ENCODE measurements around the gene NXPH3. TPM values are rescaled to one million over a fixed set of nuclear protein-coding genes. Genes with fewer than 3 reads are reported as not detected.
A peak's percentile ranks its signal among the peaks of the same experiment; 100 is the strongest.

Gene NXPH3
- total RNA-seq, 2 donors from 2014 or later, result not detected

DNA sequence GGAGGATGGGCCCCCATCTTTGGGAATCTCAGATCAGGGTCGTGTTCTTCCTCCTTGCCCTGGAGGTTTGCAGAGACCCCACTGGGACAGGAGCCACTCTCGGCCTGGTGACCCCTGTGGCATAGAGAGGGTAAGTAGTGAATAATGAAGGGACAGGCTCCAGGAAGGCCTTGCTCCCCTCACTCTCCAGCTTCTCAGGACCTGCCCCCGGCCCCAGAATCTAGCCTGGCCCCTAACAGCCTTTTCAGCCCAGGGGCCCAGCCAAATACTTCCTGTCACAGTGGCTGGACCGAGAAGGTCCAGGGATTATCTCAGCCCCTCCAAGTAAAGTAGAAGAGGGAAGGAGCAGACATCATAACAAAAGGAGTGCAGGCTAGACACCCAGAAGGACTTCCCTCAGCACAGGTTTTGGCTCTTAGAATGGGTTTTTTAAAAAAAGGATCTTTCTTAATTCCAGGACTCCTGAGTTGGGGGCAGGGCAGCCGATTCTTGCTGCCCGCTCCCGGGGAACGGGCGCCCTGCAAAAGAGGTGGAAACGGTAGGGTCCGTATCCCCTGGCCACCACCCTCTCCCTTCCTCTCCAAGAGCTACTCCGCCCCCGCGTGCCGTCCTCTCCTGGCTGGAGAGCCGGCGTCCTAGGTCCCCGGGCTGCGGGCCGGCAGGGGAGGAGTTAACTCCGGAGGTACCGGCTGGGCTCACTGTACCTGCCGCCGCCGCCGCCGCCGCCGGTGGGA lies 559 bp upstream of the NXPH3 start:
- no peaks in the 10 kb centered on the region for H3K36me3 Mint-ChIP-seq (ENCODE audit: low read depth)
- H3K4me1 Mint-ChIP-seq, result peaks cover 19% of the 10 kb centered on the region
- no peak for DNase-seq
- H3K4me3 Mint-ChIP-seq, result peak overlapping the region; percentile 86
- peaks cover 53% of the 10 kb centered on the region for H3K27me3 Mint-ChIP-seq
- no peak overlapping the region for H3K27ac Mint-ChIP-seq
- H3K9me3 ChIP-seq (ENCODE audit: control insufficient read depth, low read length, poor library complexity, severe bottlenecking), result no peaks in the 10 kb centered on the region
- no peak for ATAC-seq

DNA sequence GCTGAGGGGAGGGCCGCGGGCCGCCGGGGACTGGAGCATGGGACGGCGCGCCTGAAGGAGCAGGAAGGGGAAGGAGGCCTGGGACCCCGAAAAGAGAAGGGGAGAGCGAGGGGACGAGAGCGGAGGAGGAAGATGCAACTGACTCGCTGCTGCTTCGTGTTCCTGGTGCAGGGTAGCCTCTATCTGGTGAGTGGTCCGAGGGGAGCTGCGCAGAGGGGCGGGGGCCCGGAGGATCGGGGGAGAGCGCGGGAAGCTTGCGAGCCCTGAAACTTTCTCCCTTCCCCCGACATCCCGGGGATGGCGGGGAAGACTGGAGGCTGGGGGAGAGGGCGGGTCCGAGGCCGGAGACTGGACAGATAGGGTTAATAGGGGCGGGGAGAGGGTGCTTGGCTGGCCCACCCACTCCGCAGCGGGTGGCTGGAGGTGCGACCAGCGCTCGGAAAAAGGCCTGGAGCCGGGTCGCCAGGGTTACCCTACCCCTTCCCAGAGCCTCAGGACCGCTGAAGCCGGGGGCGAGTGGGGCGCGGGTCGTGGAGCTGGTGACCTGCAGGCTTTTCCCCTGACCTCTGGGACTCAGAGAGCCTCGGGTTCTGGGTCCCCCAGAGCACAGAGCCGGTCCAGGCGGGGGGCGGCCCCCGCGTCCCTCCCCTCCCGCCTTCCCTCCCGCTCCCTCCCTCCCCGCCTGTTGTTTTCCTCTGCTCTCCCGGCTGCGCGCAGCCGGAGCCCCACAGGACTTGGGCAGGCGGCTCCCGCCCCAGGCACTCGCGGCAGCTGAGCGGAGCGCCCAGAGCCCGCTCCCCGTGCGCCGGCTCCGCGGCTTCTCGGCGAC lies 631 bp downstream of the NXPH3 start:
- Mint-ChIP-seq H3K4me1 (peaks cover 13% of the 10 kb centered on the region), H3K27me3 (peaks cover 51% of the 10 kb centered on the region), H3K4me3 (peak overlapping the region; percentile 86), H3K36me3 (ENCODE audit: low read depth) (no peaks in the 10 kb centered on the region), H3K27ac (no peak overlapping the region)
- DNase-seq (no peak), ATAC-seq (no peak)
- no peaks in the 10 kb centered on the region for H3K9me3 ChIP-seq (ENCODE audit: control insufficient read depth, low read length, poor library complexity, severe bottlenecking)

DNA sequence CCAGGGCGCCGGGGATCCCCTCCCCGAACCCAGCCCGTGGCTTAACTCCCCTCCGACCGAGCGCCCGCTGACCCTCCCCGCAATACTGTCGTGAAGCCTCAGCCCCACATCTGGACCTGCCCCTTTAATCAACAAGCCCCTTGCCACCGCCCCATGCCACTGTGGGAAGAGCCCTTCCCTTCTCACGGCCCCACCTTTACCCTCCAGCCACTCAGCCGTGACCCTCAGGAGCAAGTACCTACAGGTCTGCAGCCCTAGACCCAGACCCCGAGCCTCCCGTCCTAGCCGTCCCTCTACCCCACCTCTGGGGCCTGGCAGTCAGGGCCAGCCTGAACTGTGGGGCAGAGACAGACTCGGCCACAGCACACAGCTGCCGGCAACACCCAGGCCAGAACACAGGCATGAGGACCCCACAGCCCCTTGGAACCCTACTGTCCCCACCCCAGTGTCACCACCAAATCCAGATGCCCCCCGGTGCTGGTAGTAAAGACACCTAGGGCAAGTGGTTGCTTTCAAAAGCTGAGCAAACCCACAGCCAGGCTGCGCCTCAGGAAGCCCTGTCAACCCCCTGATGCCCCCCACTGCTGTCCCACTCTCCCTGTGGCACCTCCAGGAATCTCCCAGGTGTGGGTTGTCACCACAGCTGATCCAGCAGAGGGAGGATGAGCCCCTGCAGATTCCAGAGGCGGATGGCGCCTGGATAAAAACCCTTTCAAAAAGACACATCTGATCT lies 1.4 kb downstream of the NXPH3 start:
- DNase-seq, result no peak
- Mint-ChIP-seq H3K4me3 (peak overlapping the region; percentile 71), H3K27me3 (peaks cover 43% of the 10 kb centered on the region), H3K4me1 (peaks cover 9% of the 10 kb centered on the region), H3K27ac (no peak overlapping the region), H3K36me3 (ENCODE audit: low read depth) (no peaks in the 10 kb centered on the region)
- no peaks in the 10 kb centered on the region for H3K9me3 ChIP-seq (ENCODE audit: control insufficient read depth, low read length, poor library complexity, severe bottlenecking)
- no peak for ATAC-seq

DNA sequence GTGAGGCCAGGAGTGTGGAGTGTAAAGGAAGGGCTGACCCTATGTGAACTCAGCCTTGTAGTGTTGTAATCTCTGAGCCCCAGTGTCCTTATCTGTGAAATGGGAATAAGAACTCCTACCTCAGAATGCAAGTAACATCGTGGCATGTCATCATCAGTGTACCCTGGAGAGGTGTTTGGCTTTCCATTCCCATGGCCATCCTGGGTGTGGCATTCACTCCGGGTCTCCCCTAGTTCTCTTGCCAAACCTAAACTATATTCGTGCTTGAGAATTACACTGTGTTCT lies 1.9 kb downstream of the NXPH3 start:
- Mint-ChIP-seq H3K4me3 (peak overlapping the region; percentile 71), H3K36me3 (ENCODE audit: low read depth) (no peaks in the 10 kb centered on the region), H3K27ac (no peak overlapping the region), H3K4me1 (peaks cover 9% of the 10 kb centered on the region), H3K27me3 (peaks cover 42% of the 10 kb centered on the region)
- no peak for ATAC-seq
- no peak for DNase-seq
- no peaks in the 10 kb centered on the region for H3K9me3 ChIP-seq (ENCODE audit: control insufficient read depth, low read length, poor library complexity, severe bottlenecking)

DNA sequence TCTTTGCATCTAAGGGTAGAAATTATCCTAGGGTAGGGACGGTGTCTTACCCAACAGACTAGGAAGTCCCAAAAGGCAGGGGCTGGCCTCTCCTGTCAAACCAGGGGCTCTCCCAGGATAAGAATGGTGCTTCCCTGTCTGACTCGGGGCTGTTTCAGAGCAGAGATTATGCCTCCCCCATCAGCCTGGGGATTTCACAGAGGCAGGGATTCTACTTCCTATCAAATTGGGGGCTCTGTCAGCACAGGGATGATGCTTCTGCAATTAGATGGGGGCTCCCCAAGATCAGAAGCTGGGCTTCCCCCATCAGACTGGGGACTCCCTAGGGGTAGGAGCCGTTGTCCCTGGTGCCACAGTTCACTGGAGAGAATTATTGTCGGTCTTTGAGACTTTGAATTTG lies 2.3 kb downstream of the NXPH3 start:
- H3K4me3 Mint-ChIP-seq, result no peak overlapping the region

DNA sequence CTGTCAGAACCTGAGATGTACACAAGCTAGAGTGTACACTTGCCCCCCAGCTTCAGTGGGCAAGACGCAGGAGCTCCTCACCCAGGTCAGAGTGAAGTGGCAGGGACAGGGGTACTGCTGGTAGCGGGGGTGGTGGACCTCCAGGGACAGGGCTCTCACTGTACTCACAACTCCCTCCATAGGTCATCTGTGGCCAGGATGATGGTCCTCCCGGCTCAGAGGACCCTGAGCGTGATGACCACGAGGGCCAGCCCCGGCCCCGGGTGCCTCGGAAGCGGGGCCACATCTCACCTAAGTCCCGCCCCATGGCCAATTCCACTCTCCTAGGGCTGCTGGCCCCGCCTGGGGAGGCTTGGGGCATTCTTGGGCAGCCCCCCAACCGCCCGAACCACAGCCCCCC lies 2.7 kb downstream of the NXPH3 start:
- Mint-ChIP-seq H3K27ac (no peak overlapping the region), H3K4me3 (no peak overlapping the region), H3K36me3 (ENCODE audit: low read depth) (no peaks in the 10 kb centered on the region), H3K4me1 (peaks cover 9% of the 10 kb centered on the region), H3K27me3 (peaks cover 37% of the 10 kb centered on the region)
- H3K9me3 ChIP-seq (ENCODE audit: control insufficient read depth, low read length, poor library complexity, severe bottlenecking), result no peaks in the 10 kb centered on the region
- DNase-seq (no peak), ATAC-seq (no peak)

More for the DNA sequence above, 2.3 kb downstream of the NXPH3 start:
- no peaks in the 10 kb centered on the region for H3K9me3 ChIP-seq (ENCODE audit: control insufficient read depth, low read length, poor library complexity, severe bottlenecking)
- Mint-ChIP-seq H3K27me3 (peaks cover 41% of the 10 kb centered on the region), H3K4me1 (peaks cover 9% of the 10 kb centered on the region), H3K27ac (no peak overlapping the region), H3K36me3 (ENCODE audit: low read depth) (no peaks in the 10 kb centered on the region)
- DNase-seq (no peak), ATAC-seq (no peak)

DNA sequence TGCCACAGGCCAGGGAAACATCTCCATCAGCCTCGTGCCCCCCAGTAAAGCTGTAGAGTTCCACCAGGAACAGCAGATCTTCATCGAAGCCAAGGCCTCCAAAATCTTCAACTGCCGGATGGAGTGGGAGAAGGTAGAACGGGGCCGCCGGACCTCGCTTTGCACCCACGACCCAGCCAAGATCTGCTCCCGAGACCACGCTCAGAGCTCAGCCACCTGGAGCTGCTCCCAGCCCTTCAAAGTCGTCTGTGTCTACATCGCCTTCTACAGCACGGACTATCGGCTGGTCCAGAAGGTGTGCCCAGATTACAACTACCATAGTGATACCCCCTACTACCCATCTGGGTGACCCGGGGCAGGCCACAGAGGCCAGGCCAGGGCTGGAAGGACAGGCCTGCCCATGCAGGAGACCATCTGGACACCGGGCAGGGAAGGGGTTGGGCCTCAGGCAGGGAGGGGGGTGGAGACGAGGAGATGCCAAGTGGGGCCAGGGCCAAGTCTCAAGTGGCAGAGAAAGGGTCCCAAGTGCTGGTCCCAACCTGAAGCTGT lies 3.4 kb downstream of the NXPH3 start:
- H3K36me3 Mint-ChIP-seq (ENCODE audit: low read depth), result no peaks in the 10 kb centered on the region
- peaks cover 30% of the 10 kb centered on the region for H3K27me3 Mint-ChIP-seq
- no peak overlapping the region for H3K4me3 Mint-ChIP-seq
- H3K9me3 ChIP-seq (ENCODE audit: control insufficient read depth, low read length, poor library complexity, severe bottlenecking), result no peaks in the 10 kb centered on the region
- H3K27ac Mint-ChIP-seq, result no peak overlapping the region
- peaks cover 9% of the 10 kb centered on the region for H3K4me1 Mint-ChIP-seq
- no peak for ATAC-seq
- no peak for DNase-seq

DNA sequence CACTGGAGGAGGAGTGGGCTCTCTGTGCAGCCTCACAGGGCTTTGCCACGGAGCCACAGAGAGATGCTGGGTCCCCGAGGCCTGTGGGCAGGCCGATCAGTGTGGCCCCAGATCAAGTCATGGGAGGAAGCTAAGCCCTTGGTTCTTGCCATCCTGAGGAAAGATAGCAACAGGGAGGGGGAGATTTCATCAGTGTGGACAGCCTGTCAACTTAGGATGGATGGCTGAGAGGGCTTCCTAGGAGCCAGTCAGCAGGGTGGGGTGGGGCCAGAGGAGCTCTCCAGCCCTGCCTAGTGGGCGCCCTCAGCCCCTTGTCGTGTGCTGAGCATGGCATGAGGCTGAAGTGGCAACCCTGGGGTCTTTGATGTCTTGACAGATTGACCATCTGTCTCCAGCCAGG lies 3.9 kb downstream of the NXPH3 start:
- peaks cover 26% of the 10 kb centered on the region for H3K27me3 Mint-ChIP-seq
- H3K27ac Mint-ChIP-seq, result no peak overlapping the region
- ATAC-seq (no peak), DNase-seq (no peak)
- no peaks in the 10 kb centered on the region for H3K36me3 Mint-ChIP-seq (ENCODE audit: low read depth)
- H3K9me3 ChIP-seq (ENCODE audit: control insufficient read depth, low read length, poor library complexity, severe bottlenecking), result no peaks in the 10 kb centered on the region
- H3K4me1 Mint-ChIP-seq, result peaks cover 9% of the 10 kb centered on the region
- H3K4me3 Mint-ChIP-seq, result no peak overlapping the region

DNA sequence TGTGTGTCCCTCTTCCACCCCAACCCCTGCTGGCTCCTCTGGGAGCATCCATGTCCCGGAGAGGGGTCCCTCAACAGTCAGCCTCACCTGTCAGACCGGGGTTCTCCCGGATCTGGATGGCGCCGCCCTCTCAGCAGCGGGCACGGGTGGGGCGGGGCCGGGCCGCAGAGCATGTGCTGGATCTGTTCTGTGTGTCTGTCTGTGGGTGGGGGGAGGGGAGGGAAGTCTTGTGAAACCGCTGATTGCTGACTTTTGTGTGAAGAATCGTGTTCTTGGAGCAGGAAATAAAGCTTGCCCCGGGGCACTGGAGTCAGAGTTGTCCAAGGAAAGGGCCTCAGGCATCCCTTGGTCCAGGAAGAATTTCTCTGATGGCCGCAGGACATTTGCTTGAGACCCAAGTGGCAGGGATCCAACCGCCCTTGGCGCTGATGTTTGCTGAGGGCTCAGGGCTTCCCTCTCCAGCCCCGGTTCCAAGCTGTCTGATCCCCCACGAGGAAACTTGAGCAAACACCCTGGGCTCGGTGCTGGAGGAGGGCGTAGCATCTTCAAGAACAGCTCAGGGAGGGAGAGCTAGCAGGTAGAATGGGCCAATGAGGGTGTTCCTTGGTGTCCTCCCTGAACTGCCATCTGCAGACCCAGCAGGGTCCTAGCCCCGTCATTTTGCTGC lies 4.5 kb downstream of the NXPH3 start:
- Mint-ChIP-seq H3K27me3 (peaks cover 23% of the 10 kb centered on the region), H3K36me3 (ENCODE audit: low read depth) (no peaks in the 10 kb centered on the region), H3K4me3 (no peak overlapping the region), H3K27ac (no peak overlapping the region), H3K4me1 (peaks cover 9% of the 10 kb centered on the region)
- H3K9me3 ChIP-seq (ENCODE audit: control insufficient read depth, low read length, poor library complexity, severe bottlenecking), result no peaks in the 10 kb centered on the region
- ATAC-seq (no peak), DNase-seq (no peak)

DNA sequence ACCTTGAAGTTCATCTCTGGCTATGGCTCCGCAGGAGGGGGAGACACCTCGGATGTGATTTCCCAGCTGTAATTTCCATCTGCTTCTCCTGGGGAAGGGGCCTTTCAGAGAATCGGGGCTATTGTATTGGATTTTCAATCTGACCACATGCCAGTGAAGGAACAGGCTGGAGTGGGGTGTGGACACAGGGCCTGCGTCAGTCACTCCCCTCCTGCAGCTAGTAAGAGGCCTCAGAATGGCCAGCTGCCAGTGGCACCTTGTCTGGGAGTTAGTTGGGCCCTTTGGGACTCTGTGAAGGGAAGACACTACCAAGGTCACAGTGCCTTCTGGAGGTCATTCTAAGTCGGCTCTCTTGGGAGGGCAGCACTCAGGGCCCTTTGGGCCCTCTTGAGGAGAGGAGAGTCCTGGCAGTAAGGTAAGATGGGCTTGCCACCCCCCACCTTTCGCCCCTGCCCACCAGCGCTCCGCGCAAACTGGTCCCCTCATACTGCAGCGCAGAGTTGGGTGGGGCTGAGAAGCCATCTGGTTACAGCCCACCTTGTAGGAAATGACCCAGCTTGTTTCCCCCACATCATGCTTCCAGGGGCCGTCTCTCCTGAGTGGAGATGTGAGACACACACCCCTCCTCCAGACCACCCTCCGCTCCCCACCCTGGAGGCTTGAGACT lies 5.4 kb downstream of the NXPH3 start:
- H3K4me1 Mint-ChIP-seq, result peaks cover 4% of the 10 kb centered on the region
- H3K36me3 Mint-ChIP-seq (ENCODE audit: low read depth), result no peaks in the 10 kb centered on the region
- H3K9me3 ChIP-seq (ENCODE audit: control insufficient read depth, low read length, poor library complexity, severe bottlenecking), result no peaks in the 10 kb centered on the region
- DNase-seq (no peak), ATAC-seq (no peak)
- H3K4me3 Mint-ChIP-seq, result no peak overlapping the region
- no peak overlapping the region for H3K27ac Mint-ChIP-seq
- peaks cover 22% of the 10 kb centered on the region for H3K27me3 Mint-ChIP-seq

DNA sequence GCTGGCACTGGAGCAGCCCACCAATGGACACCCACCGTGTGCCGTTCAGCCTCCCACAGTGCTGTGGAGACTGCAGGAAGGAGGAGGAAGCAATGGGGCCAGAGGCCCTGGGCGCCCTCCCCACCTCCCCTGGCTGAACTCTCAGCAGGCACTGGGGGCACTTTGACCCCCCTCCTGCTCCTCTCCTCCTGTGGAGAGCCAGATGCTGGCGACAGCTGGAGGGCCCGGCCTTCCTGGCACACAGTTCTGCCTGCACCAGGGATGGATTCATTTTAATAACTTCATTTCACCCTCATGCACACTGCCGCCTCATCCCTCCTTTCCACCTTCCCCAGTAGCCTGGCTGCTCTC lies 6.0 kb downstream of the NXPH3 start:
- Mint-ChIP-seq H3K27me3 (peaks cover 22% of the 10 kb centered on the region), H3K27ac (no peak overlapping the region), H3K4me1 (peaks cover 5% of the 10 kb centered on the region), H3K36me3 (ENCODE audit: low read depth) (no peaks in the 10 kb centered on the region), H3K4me3 (no peak overlapping the region)
- no peaks in the 10 kb centered on the region for H3K9me3 ChIP-seq (ENCODE audit: control insufficient read depth, low read length, poor library complexity, severe bottlenecking)
- ATAC-seq, result no peak
- no peak for DNase-seq

DNA sequence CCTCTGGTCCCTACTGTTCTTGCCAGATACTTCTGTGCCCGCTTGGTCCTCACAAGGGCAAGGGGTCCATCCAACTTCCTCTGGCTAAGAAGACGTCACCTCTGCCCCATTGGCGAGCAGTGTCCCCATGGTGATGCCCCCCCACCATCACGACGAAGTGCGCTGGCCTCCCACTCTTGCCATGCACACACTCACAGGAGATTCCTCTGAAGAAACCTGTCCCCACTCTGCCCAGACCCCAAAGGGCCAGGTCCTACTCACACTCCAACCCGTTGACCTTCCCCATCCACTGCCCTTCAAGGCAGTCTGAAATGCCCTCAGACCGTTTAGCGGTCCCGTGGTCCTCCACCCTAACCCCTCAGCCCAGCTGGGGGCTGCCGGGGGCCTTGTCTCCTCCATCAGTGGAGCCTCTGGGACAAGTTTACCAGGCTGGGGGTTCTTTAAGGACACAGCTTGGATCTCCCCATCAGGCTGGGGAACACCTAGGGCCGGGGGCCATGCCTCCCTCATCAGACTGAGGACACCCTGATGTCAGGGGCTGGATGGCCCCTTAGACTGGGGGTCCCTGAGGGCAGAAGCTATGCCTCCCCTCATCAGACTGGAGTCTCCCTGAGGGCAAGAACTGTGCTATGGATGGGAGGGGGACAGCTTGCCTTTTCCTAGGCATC lies 6.5 kb downstream of the NXPH3 start:
- no peak for ATAC-seq
- DNase-seq, result no peak
- no peaks in the 10 kb centered on the region for H3K9me3 ChIP-seq (ENCODE audit: control insufficient read depth, low read length, poor library complexity, severe bottlenecking)
- Mint-ChIP-seq H3K4me1 (peaks cover 2% of the 10 kb centered on the region), H3K27me3 (peaks cover 18% of the 10 kb centered on the region), H3K4me3 (no peak overlapping the region), H3K27ac (peak overlapping the region; percentile 43), H3K36me3 (ENCODE audit: low read depth) (no peaks in the 10 kb centered on the region)

Measured in T-helper 17 cell (primary cell).